K562 (cell line): ENCODE measurements around the gene PCDHA7. TPM values are rescaled to one million over a fixed set of nuclear protein-coding genes. Genes with fewer than 3 reads are reported as not detected.
A peak's percentile ranks its signal among the peaks of the same experiment; 100 is the strongest.
"Not testable (repeated sequence)": the region's sequence is repeated elsewhere in the genome, so short reads cannot be mapped to it uniquely, and the experiment has no call there.

ENCODE experiments used
- ATAC-seq: fragments of 200-7000 bp; cut with Tn5 transposase; 3 replicates; pipeline ENCODE4 v1.9.1; 2020; ENCODE audit warnings: moderate library complexity
- BruUV-seq: library from RNA; stranded (reverse); fragments of 400-500 nt; replicated peaks from 2 replicates; lab custom pipeline; 2021; lab: Mats Ljungman, UMichigan
- CTCF ChIA-PET: fragments of 300-600 bp; formaldehyde crosslinking; extraction: SDS; loops from one replicate; lab custom pipeline; 2021; ENCODE audit warnings: low intra/inter-chr PET ratio; lab: Yijun Ruan, JAX
- POLR2A ChIA-PET: fragments of 300-600, 350-650 bp; sonication (Branson Sonifier 250); formaldehyde crosslinking; extraction: SDS; loops from one replicate; lab custom pipeline; 2021; ENCODE audit warnings: antibody characterized with exemption, inconsistent platforms; lab: Yijun Ruan, JAX
- DNase-seq, 4 experiments: peaks; one replicate each; pipeline versions ENCODE4 v3.0.0 to v3.0.0-alpha.2; 2011 to 2018; ENCODE audit warnings: low spot score in 3 of 4, mixed read lengths in 3 of 4; ENCODE audit errors: extremely low read depth in 1 of 4
- FAIRE-seq: peaks from 2 replicates; lab custom pipeline; 2011; peaks lifted over from hg19 to GRCh38; lab: Jason Lieb, UNC
- H2AFZ ChIP-seq: 2 replicates; pipeline ENCODE4 v1.6.0; 2011; ENCODE audit warnings: low read depth, low read length, control low read depth, inconsistent platforms
- H3K27ac ChIP-seq: fragments of 200-600 bp; 3 replicates; pipeline ENCODE4 v1.8.0; 2011; ENCODE audit warnings: low read depth, mild to moderate bottlenecking, control low read depth, inconsistent platforms, low read length, moderate library complexity, mixed read lengths; ENCODE audit errors: extremely low read depth
- H3K27me3 ChIP-seq, 2 experiments: fragments of 300-600 bp in 1 of 2; 2 replicates in 1 of 2; 3 replicates in 1 of 2; pipeline versions ENCODE4 v1.6.0 to v1.8.0; 2011; ENCODE audit warnings: inconsistent platforms in 2 of 2, low read length in 2 of 2, mild to moderate bottlenecking in 1 of 2, mixed read lengths in 1 of 2, moderate library complexity in 1 of 2; ENCODE audit not compliant: control insufficient read depth in 2 of 2, insufficient read depth in 2 of 2
- H3K36me3 ChIP-seq: fragments of 300-600 bp; 3 replicates; pipeline ENCODE4 v1.8.0; 2011; ENCODE audit warnings: mild to moderate bottlenecking, low read length, inconsistent platforms; ENCODE audit not compliant: control insufficient read depth, insufficient read depth
- H3K4me1 ChIP-seq, 2 experiments: fragments of 200-600 bp in 1 of 2; replicated peaks in 1 of 2; 2 replicates in 1 of 2; 3 replicates in 1 of 2; pipeline versions ENCODE4 v1.5.1 to v1.8.0; 2011; ENCODE audit warnings: inconsistent platforms in 2 of 2, low read length in 2 of 2, mild to moderate bottlenecking in 1 of 2, mixed read lengths in 1 of 2, moderate library complexity in 1 of 2; ENCODE audit not compliant: control insufficient read depth in 2 of 2, insufficient read depth in 2 of 2
- H3K4me2 ChIP-seq: 2 replicates; pipeline ENCODE4 v1.6.1; 2011; ENCODE audit warnings: low read length, control low read depth, inconsistent platforms, mixed read lengths; ENCODE audit not compliant: insufficient read depth
- H3K4me3 ChIP-seq: fragments of 200-600 bp; sonication (generic), shearing (Covaris generic); 2 replicates; pipeline ENCODE4 v1.5.1; 2016; ENCODE audit warnings: control low read depth, inconsistent platforms
- H3K79me2 ChIP-seq: fragments of 200-600 bp; 3 replicates; pipeline ENCODE4 v1.8.0; 2011; ENCODE audit warnings: low read length, inconsistent platforms; ENCODE audit not compliant: control insufficient read depth, insufficient read depth
- H3K9ac ChIP-seq, 2 experiments: 2 replicates each; pipeline versions ENCODE4 v1.6.0 to v1.6.1; 2011; ENCODE audit warnings: low read depth in 2 of 2, low read length in 2 of 2, control low read depth in 1 of 2, inconsistent platforms in 1 of 2, mild to moderate bottlenecking in 1 of 2, mixed read lengths in 1 of 2; ENCODE audit not compliant: insufficient read depth in 1 of 2
- H3K9me1 ChIP-seq: one replicate; pipeline ENCODE4 v1.6.0; 2011; ENCODE audit warnings: inconsistent platforms, mild to moderate bottlenecking, low read length, moderate library complexity; ENCODE audit not compliant: control insufficient read depth, insufficient read depth
- H3K9me3 ChIP-seq: replicated peaks from 2 replicates; pipeline ENCODE4 v1.5.1; 2011; ENCODE audit warnings: low read depth, low read length, inconsistent platforms; ENCODE audit not compliant: control insufficient read depth, insufficient read depth
- H4K20me1 ChIP-seq: replicated peaks from 2 replicates; pipeline ENCODE4 v1.6.1; 2011; ENCODE audit warnings: low read length, inconsistent platforms, mixed read lengths; ENCODE audit not compliant: control insufficient read depth, insufficient read depth
- CTCF ChIP-seq, 3 experiments: IDR thresholded peaks in 2 of 3; conservative IDR thresholded peaks in 1 of 3; 2 replicates each; pipeline ENCODE4 v1.5.1; 2011 to 2012; ENCODE audit warnings: low read length in 3 of 3, mild to moderate bottlenecking in 3 of 3, control low read depth in 2 of 3, improper control_type of control experiment in 1 of 3, inconsistent platforms in 1 of 3, low read depth in 1 of 3, mixed read lengths in 1 of 3, moderate library complexity in 1 of 3; ENCODE audit not compliant: insufficient read depth in 2 of 3
- MTA3 ChIP-seq: fragments of 450-650 bp; formaldehyde crosslinking; IDR thresholded peaks from 2 replicates; pipeline ENCODE4 v1.6.1; 2017; ENCODE audit warnings: mild to moderate bottlenecking, borderline replicate concordance
- WGBS: fragments of 100-300 bp; shearing (Covaris generic); methylation state at CpG from one replicate; pipeline ENCODE4 v1.1.6; 2016; ENCODE audit warnings: low coverage, mixed read lengths; ENCODE audit not compliant: insufficient coverage; ENCODE audit errors: missing lambda C conversion rate; 5-methylcytosine and 5-hydroxymethylcytosine counted together
- in situ Hi-C: fragments of 300-500 bp; cut with MboI; formaldehyde crosslinking; loops from 4 replicates; pipeline ENCODE4 v1.15.0; 2018; ENCODE audit warnings: inconsistent platforms, mixed read lengths
- intact Hi-C: fragments of 100-400 bp; cut with micrococcal nuclease; formaldehyde crosslinking; loops from 2 replicates; pipeline ENCODE4 v1.14.2; 2022
- polyA plus RNA-seq, 8 experiments: library from polyadenylated mRNA; depleted of rRNA in 4 of 8; stranded (reverse) in 5 of 8; unstranded in 3 of 8; fragments of >200 nt; fragmentation: Nextera tagmentation in 2 of 8; fragmentation: Illumina TruSeq in 1 of 8; extraction: Ambion mirVana in 2 of 8; extraction: Trizol in 1 of 8; gene quantifications; 2 replicates each; pipeline versions ENCODE4 v1.2.1 to v1.2.3, GENCODE V29; 2011 to 2014; ENCODE audit warnings: inconsistent platforms in 1 of 8, missing spikeins in 1 of 8
- total RNA-seq, 7 experiments: library from RNA; depleted of rRNA in 6 of 7; stranded (reverse); fragments of >200 nt in 6 of 7; fragmentation: Illumina TruSeq in 2 of 7; extraction: Trizol in 2 of 7; gene quantifications; 2 replicates each; pipeline versions ENCODE4 v1.2.1 to v1.2.3, GENCODE V29; 2011 to 2021; ENCODE audit warnings: low replicate concordance in 1 of 7

The PCDHA7 gene
- total and polyA plus RNA-seq, 9 of the 15 experiments (the other 6 are each of a cell fraction or from before 2014, with no cell fraction given): not detected

GRCh38 chr5:140828362-140828737 is 5.7 kb upstream of the PCDHA7 start:
- no peak overlapping the region for H3K4me3 ChIP-seq
- intact Hi-C loops (loop anchor here (5.0 kb wide), 1 partner anchor 214 kb away; no protein-coding TSS in a partner anchor), in situ Hi-C loops (no loop called here)
- CTCF ChIA-PET: no interaction called here
- no TSS peak for BruUV-seq
- WGBS: 6% methylated on average over 15 of the region's 18 CpGs
- H3K36me3 ChIP-seq: no peaks in the 10 kb centered on the region
- H4K20me1 ChIP-seq: no peaks in the 10 kb centered on the region
- ATAC-seq: no peak
- DNase-seq: no peak
- FAIRE-seq: no peak
- H3K9ac ChIP-seq: no peak overlapping the region
- H3K4me2 ChIP-seq: no peak overlapping the region
- H2AFZ ChIP-seq: no peak overlapping the region
- H3K4me1 ChIP-seq: peaks cover 0 to 15% of the 10 kb centered on the region in 2 experiments; a peak in 2 of 5 replicates
- peak in 2 of 3 experiments; percentile 5 to 15; a peak in 2 of 6 replicates for TF ChIP-seq CTCF (IDR thresholded peaks at IDR 0.05 in 2 of 3, conservative IDR thresholded peaks at IDR 0.05 in 1 of 3; ENCODE audit: insufficient read depth in 2 of 3, low read depth in 1 of 3, low read length in 3 of 3)
- no peak for TF ChIP-seq MTA3
- H3K27me3 ChIP-seq: no peaks in the 10 kb centered on the region
- H3K79me2 ChIP-seq: no peaks in the 10 kb centered on the region
- no peaks in the 10 kb centered on the region for H3K9me1 ChIP-seq
- no peaks in the 10 kb centered on the region for H3K9me3 ChIP-seq
- POLR2A ChIA-PET: no interaction called here
- H3K27ac ChIP-seq: no peak overlapping the region

- POLR2A ChIA-PET: interaction anchor here (0.6 kb wide), 1 partner anchor 520 kb away, joined by 3 read pairs; the partner anchor contains the start of gene PCDHGB1
- WGBS: 31% methylated on average over 81 of the region's 106 CpGs
- FAIRE-seq, H4K20me1 ChIP-seq, H3K27ac ChIP-seq, H3K36me3 ChIP-seq, CTCF ChIA-PET, BruUV-seq, DNase-seq, H3K9ac ChIP-seq, H3K4me3 ChIP-seq, ATAC-seq, H3K79me2 ChIP-seq, H3K9me1 ChIP-seq, H3K27me3 ChIP-seq, in situ Hi-C loops, H3K9me3 ChIP-seq, H3K4me2 ChIP-seq, H2AFZ ChIP-seq: not testable (repeated sequence)
- H3K4me1 ChIP-seq: peaks cover 0 to 10% of the 10 kb centered on the region in 2 experiments; a peak in 1 of 5 replicates
- intact Hi-C loops: loop anchor here (5.0 kb wide), 1 partner anchor 212 kb away; no protein-coding TSS in a partner anchor
Measured at GRCh38 chr5:140829511-140830501, 4.3 kb upstream of the PCDHA7 start.

- 40% methylated on average over 26 of the region's 38 CpGs for WGBS
- ATAC-seq, H3K27me3 ChIP-seq, BruUV-seq, H3K27ac ChIP-seq, H2AFZ ChIP-seq, H3K4me3 ChIP-seq, H3K4me2 ChIP-seq, intact Hi-C loops, in situ Hi-C loops, H3K9ac ChIP-seq, CTCF ChIA-PET, H4K20me1 ChIP-seq, H3K36me3 ChIP-seq, H3K79me2 ChIP-seq, POLR2A ChIA-PET, H3K4me1 ChIP-seq, H3K9me1 ChIP-seq, H3K9me3 ChIP-seq, DNase-seq: not testable (repeated sequence)
- peak; percentile 73 for FAIRE-seq
Measured at GRCh38 chr5:140834439-140835008, 455 bp downstream of the PCDHA7 start.
